B cell (primary cell): ENCODE measurements around the gene WDR5.

Experiments
- EZH2 ChIP-seq: IDR thresholded peaks from 2 replicates; pipeline ENCODE4 v1.6.1; 2012; ENCODE audit warnings: borderline replicate concordance, low read depth, mild to moderate bottlenecking, moderate library complexity, low read length; ENCODE audit not compliant: insufficient read depth, poor library complexity, severe bottlenecking
- TF ChIP-seq, protein P1 (sequence below): fragments of 200-600 bp; IDR thresholded peaks from one replicate; pipeline ENCODE4 v1.8.0; 2022; ENCODE audit warnings: antibody characterized with exemption, mild to moderate bottlenecking

GRCh38 chr9:134126373-134126772 is 9.5 kb upstream of the WDR5 start:
- TF ChIP-seq, protein P1, sequence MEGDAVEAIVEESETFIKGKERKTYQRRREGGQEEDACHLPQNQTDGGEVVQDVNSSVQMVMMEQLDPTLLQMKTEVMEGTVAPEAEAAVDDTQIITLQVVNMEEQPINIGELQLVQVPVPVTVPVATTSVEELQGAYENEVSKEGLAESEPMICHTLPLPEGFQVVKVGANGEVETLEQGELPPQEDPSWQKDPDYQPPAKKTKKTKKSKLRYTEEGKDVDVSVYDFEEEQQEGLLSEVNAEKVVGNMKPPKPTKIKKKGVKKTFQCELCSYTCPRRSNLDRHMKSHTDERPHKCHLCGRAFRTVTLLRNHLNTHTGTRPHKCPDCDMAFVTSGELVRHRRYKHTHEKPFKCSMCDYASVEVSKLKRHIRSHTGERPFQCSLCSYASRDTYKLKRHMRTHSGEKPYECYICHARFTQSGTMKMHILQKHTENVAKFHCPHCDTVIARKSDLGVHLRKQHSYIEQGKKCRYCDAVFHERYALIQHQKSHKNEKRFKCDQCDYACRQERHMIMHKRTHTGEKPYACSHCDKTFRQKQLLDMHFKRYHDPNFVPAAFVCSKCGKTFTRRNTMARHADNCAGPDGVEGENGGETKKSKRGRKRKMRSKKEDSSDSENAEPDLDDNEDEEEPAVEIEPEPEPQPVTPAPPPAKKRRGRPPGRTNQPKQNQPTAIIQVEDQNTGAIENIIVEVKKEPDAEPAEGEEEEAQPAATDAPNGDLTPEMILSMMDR, result no peak
- no peak for TF ChIP-seq EZH2
